Liver (tissue), 3 donors: Measurements from ENCODE around the gene TMEM212.

ENCODE experiments used
- CTCF ChIP-seq: fragments of 150-350 bp; IDR thresholded peaks from 2 replicates; pipeline ENCODE4 v1.5.1; 2017; ENCODE audit warnings: improper control_type of control experiment, low read depth, low read length; ENCODE audit not compliant: missing input control
- JUND ChIP-seq, 2 donors: IDR thresholded peaks; 2 replicates each; pipeline ENCODE4 v1.6.1; 2016; ENCODE audit warnings: antibody characterized with exemption in 2 of 2
- donor health status: healthy.
- donor health status: healthy.

GRCh38 chr3:171838218-171838720 lies 4.9 kb upstream of the TMEM212 start:
- TF ChIP-seq CTCF (no peak), JUND (IDR thresholded peaks at IDR 0.05) (peak in 1 of 2 donors; percentile 62)
